T1000 (cell line): ENCODE measurements around the gene CRMP1.
"Not testable (repeated sequence)": the region's sequence is repeated elsewhere in the genome, so short reads cannot be mapped to it uniquely, and the experiment has no call there.

Experiments used
- DNase-seq: peaks from one replicate; lab custom pipeline; 2025; ENCODE audit warnings: mixed read lengths; lab: John Stamatoyannopoulos, UW

The CRMP1 gene

DNA sequence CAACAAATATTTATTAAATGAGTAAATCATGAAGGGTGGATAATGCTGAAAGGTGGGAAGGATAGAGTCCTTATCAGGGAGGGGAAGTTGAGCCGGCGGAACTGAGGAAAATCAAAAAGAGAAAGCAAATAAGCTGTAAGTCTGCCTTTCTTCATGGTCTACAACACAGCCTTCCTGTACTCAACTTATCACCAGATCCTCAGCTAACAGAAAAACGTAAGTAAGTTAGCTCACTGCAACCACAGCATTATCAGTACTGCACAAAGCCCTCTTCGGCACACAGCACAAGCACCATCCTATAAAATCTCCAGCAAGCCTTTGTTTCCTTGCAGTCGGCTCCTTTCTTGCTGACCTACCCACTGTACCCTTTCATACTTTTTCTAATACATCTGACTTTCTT, 70.3 kb downstream of the CRMP1 start:
- DNase-seq: no peak

DNA sequence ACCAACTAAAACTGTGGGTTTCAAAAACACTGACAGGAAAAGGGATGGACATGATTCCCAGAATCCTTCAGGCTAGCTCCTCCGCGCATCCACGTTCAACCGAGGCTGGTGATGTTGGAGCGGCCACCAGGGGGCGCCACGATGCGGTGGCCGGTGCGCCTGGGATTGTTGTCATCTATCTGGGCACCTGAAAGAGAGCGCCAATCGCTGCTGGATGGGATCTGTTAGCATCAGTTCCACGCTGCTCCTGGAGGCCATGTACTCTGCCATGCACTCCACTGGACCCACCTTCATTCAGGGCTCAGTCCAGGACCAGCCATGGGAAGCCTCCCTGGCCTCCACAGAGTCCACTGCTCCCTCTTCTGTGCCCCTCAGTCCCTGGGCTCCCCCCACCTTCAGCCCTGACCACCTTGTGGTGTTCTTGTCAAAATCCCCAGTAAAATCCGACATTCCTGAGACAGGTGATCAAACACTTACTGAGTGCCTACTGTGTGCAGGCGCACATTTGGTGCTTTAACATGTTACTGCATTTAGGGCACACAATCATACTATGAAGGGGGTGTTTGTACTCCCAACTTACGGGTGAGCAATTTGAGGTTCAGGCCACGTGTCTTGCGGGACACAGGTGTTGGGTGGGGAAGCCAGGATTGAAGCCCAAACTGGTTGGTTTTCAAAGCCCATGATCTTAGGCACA, 71.1 kb downstream of the CRMP1 start:
- no peak for DNase-seq

DNA sequence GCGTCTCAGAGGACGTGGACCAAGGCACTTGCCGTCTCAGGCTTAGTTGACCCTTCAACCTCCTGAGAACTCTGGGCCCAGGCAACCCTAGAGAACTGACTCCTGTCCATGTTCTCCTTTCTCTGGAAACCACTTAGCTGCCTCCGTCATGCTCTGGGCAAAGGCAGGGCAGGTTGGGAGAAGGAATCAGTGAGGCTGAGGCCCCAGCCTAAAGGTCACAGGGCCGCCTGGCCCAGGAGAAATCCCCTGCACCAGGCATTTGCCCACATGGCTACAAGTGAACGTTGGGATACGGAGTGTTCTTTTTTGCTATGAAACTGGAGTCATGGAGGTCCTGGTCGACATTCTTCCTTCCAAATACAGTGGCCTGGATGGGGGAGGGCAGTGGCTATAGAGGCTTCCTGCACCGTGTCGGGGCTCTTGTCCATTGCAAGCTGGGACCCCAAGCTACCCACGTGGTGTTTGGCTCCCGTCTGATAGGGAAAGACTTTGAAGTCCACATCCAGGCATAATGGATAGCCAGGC, 76.0 kb downstream of the CRMP1 start:
- DNase-seq: no peak

DNA sequence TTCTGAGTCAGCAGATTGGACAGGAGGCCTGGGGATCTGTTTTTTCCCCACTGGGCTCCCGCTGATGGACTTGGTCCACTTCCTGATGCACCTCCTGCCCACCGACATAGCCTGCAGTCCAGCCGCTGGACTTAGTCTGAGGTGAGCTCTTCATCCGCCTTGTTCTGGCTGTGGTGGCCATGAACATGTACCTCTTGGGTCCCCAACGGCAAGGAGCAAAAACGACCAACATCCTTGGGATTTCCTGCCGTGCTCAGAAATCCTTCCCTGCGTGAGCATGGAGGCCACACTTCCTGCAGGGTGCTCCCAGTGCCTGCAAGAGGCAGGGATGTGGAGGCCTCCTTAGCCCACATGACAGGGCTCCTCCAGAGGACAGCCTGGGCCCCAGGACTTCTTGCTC, 76.8 kb downstream of the CRMP1 start:
- no peak for DNase-seq

DNA sequence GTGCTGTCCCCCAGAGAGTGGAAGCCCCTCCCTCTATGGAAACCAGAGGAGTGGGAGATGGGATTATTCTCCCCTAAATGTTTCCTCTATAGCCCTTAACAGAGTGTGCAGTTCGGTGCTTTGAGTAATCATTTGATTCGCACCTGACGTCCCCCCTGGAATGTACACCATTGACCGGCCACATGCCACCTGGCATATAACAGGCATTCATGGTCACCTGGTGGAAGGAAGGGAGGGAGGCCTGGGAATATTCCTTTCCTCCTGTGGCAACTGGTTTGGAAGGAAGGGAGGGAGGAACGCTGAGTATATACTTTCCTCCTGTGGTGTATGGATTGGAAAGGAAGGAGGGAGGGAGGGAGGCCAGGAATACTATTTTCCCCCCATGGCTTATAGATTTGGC, 77.2 kb downstream of the CRMP1 start:
- no peak for DNase-seq

DNA sequence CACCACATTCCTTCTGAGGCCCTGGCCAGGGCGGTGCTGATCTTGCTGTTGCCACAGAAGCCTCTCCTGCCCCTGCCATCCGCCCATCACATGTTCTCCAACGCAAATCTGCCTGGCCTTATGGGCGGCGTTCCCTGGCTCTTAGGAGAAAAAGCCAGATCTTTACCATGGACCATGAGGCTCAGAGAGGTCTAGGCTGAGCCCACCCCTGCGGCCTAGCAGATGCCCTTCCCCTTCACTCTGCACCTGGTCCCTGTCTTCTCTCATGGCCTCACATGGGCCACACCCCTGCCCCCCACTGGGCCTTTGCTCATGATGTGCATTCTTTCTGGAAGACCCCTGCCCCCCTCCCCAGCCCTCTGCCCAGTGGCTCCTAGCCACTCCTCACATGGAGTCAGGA, 78.5 kb downstream of the CRMP1 start:
- no peak for DNase-seq

DNA sequence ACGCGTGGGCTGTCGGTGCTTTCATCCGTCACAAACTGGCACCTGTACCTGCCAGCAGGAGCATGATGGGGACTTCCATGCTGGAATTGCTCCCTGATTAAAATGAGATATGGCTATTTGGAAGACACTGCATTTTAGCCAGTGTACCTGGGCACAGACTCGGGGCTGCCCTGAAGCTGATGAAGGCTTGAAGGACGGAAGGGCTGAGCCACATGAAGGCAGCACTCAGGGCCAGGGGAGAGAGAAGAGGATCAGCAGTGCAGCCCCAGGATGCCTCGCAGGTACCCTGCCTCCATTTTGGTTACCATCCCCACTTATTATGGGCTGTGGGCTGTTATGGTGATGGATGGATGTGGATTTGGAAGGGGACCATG, 79.0 kb downstream of the CRMP1 start:
- DNase-seq: no peak

DNA sequence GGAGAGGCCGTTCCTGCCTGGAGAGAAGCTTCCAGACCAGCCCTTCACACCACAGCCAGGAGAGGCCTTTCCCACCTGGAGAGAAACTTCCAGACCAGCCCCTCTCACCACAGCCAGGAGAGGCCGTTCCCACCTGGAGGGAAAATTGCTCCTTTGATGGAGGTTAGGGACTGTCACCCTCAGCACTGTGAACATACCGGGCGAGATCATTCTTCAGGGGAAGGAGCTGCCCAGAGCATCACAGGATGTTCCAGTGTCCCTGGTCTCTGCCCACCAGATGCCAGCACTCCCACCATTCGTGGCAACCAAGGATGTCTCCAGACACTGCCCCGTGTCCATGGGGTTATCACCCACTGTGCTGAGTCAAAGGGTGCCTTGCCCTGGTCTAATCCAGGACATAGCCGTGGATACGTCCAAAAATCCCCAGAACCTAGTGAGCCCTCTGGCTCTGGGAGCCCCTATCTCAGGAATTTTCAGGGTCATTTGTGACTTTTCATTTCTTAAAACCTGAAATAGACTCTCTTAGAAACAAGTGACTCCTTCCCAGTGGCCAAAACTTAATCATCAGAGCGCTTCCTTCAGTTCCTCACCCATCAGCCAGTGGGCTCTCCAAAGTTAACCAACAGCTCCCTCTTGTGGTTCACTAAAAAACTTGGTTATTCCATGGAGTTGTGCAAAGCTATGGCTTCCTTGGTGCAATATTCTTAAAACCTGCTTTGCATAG, 80.2 kb downstream of the CRMP1 start:
- no peak for DNase-seq

DNA sequence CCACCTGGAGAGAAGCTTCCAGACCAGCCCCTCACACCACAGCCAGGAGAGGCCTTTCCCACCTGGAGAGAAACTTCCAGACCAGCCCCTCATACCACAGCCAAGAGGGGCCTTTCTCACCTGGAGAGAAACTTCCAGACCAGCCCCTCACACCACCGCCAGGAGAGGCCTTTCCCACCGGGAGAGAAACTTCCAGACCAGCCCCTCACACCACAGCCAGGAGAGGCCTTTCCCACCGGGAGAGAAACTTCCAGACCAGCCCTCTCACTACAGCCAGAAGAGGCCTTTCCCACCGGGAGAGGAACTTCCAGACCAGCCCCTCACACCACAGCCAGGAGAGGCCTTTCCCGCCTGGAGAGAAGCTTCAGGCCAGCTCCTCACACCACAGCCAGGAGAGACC, 80.8 kb downstream of the CRMP1 start:
- not testable (repeated sequence) for DNase-seq

DNA sequence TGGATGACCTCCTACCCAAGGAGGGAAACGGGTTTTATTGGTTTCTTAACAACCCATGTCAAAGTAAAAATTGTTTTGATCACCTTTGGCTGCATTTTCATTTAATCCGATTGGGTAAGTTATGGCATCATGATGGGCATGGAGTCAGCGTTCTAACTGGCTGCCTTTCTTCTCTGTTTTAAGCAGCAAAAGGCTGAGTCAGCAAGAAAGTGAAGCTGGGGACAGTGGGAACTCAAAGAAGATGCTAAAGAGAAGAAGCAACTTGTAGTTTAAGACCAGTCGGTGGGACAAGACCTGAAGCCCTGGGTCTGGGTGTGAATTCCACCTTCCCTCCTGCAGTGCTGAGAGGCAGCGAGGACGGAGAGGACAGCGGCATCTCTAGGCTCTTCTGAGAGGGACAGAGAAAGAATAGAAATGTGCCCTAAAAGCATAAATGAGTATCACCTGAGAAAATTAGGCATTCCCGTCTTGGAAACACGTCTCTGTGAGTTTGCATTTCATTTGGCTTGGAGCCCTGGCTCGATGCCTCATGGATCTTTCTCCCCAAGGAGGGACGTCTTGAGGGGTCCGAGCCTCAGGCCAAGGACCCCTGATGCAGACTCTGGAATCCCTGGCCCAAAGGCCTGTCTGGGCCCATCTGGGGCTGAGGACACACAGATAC, 82.0 kb downstream of the CRMP1 start:
- DNase-seq: no peak

DNA sequence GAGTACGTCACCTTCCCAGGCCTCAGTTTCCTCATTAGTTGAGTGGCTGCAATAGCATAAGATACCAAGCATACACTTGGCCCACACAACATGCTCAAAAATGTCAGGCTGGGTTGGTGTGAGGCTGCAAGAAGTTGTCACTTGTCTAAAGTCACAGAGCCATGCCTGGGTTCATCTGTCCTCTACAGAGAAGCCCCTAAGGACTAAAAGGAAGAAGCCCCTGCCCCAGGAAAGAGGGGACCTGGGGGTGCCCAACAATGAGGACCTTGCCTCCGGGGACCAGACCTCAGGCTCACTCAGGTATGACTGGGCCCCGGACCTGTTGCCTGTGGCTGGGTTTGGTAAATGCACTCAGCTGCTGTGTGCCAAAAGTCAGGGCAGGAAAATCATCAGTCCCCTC, 82.7 kb downstream of the CRMP1 start:
- no peak for DNase-seq

DNA sequence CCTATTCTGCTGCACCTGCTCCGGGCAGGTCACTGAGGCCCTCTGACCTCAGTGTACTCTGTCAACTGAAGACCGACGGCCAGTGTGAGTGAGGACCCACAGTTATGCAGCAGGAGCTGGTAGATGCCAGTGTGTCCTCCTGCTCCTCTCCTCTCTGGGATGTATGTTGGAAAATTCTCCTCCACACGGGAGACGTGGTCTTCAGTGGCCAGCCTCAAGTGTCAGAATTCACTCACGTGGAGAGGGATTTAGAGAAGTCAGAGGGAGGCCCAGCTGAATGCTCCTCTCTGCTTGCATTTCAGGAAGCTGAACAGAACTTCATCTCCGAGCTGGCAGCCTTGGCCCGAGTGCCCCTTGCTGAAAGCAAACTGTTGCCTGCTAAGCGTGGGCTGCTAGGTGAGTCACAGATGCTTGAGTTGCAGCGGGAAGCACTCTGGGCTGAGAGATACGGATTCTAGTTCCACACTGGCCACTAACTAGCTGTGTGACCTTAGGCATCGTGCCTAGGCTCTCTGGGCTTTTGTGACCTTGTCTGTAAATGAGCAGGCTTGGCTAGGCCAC, 83.6 kb downstream of the CRMP1 start:
- no peak for DNase-seq

DNA sequence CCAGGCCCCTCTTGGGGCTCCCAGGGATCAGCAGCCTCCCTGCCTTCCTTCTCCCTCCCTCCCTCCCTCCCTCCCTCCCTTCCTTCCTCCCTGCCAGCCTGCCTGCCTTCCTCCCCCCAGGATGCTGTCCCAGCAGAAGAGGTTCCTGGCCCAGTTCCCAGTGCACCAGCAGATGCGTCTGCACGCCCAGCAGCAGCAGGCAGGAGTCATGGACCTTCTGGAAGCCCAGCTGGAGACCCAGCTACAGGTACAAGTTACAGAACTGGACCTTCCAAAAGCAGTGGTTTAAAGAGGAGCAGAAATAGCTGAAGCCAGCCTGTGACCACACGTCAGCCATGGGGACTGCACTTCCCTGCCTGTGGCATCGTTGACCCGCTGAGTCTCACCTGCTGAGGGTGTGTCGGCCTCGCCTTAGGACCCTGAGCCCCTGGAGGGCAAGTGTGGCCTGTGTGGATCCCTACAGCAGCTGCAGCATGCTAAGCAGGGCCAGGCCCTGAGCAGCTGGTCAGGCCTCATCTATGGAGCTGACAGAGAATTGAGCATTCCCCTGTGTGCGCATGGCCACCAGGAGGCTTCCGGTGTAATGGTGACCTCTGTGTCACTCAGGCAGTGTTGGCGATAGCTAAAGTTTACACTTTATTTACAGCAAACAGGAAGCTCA, 84.7 kb downstream of the CRMP1 start:
- no peak for DNase-seq

DNA sequence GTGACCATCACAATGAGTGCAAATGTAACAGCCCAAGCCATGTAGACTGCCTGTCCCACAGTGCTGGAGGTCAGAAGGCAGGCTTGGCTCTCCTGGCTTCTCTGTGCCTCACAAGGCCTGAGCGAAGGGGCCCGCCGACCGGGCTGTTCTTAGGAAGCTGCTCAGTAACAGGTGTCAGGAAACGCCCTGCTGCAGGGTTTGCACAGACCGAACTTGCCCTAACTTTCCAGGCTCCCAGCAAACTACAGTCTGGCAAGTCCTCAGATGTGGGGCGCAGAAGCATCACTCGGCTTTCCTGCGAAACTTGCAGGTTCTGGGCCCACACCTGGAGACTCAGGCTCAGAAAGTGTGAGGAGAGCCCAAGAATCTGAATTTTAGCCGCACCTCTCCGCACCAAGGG, 87.6 kb downstream of the CRMP1 start:
- DNase-seq: no peak

DNA sequence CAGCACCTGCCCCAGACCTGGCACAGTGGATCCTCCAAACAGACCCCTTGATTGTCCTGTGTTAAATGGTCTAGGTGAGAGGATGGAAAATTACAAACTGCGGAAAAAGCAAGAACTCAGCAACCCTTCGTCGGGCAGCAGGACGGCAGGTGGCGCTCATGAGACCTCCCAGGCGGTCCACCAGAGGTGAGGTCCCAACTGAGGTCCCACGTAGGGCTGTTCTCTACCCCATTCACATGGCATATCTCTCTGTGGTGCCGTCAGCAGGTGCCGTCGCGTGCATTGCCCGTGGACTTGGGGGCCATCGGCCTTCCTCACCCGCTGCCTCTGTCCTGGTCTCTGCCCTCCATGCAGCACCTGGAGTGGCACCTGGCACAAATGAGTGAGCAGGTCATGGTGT, 88.2 kb downstream of the CRMP1 start:
- DNase-seq: no peak

DNA sequence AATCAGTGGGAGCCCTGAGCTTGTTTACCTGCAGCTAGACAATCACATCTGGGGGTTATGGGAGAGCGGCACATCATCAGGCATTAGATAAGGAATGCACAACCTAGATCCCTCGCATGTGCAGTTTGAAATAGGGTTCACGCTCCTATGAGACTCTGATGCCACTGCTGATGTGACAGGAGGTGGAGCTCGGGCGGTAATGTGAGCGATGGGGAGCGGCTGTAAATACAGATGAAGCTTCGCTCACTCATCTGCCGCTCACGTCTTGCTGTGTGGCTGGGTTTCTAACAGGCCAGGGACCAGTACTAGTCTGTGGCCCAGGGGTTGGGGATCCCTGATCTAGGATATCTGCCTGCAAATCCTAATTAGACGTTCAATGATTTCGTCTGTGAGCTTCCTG, 90.3 kb downstream of the CRMP1 start:
- DNase-seq: no peak

DNA sequence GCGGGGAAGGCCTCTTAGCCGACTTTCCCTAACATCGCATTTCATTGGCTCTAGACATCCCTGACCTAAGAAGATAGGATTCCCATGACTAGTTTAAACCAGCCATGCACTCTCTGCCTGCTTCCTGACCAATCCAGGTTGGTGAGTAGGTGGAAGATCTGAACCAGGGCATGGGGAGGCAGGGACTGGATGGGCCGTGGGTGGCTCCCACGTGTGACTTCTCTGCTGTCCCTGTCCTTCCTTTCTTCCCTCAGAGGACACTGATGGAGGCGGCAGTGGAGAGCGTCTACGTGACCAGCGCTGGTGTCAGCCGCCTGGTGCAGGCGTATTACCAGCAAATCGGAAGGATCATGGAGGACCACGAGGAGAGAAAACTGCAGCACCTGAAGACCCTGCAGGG, 91.2 kb downstream of the CRMP1 start:
- no peak for DNase-seq

DNA sequence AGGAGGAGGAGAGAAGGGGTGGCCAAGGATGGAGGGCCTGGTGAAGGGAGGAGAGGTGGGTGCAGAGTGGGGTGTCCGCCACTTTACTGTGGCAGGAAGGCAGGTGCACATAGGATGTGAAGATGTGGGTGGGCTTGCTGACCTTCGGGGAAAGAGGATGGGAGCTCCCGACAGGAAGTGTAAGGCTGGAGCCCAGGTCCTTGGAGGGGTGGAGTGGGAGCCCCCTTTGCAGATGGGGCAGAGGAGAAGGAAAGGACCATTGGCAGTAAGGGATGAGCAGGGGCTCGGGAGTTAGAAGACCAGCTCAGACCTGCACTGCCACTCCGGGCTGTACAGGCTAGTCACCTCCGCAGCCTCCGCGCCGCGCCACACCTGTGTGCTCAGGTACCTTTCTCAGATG, 92.4 kb downstream of the CRMP1 start:
- DNase-seq: no peak

DNA sequence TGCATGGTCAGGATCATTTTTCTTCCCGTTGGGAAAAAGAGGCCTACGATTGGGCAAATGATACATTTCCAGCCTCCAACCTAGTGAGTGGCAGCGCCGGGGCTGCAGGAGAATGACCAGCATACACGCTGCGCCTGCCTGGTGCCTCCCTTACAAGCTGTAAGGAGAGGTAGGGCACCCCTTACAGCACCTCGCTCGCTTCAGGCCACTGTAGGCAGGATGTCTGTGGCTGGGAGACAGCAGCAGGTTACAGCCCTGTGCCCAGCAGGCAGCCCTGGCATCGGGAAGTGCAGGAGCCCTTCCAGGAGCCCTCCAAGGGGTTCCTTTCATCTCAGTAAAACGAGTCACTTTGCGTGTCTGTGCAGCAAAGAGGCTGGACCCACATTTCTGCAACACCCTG, 93.5 kb downstream of the CRMP1 start:
- no peak for DNase-seq

DNA sequence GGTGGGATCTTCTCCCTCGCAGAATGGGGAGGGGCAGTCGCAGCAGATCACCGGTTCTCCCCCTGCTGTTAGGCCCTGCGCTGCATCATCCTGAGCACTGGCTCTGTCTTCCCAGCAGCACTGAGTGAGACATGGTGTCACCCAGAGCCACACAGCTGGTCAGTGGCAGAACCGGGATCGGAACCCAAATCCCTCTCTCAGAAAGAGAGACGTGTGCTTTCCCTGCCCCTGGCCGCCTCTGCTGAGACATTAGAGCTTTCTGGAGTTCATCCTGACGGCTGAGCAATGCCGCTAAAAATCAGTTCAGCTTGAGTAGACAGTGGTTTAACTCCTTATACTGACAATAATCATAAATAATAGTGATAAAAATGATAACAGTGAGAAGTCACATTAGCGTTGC, 93.9 kb downstream of the CRMP1 start:
- no peak for DNase-seq

DNA sequence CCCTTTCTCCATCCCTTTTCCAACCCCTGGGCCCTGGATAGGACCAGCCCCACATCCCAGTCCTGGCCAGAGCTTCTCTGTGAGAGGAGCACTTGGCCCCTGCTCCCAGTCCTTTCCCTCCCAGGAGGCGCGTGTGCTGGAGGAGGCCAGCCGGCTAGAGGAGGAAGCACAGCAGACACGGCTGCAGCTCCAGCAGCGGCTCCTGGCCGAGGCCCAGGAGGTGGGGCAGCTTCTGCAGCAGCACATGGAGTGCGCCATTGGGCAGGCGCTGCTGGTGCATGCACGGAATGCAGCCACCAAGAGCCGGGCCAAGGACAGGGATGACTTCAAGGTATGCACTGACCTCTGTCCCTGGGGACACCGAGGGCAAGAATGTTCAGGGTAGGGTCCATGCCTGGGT, 94.4 kb downstream of the CRMP1 start:
- DNase-seq: no peak

DNA sequence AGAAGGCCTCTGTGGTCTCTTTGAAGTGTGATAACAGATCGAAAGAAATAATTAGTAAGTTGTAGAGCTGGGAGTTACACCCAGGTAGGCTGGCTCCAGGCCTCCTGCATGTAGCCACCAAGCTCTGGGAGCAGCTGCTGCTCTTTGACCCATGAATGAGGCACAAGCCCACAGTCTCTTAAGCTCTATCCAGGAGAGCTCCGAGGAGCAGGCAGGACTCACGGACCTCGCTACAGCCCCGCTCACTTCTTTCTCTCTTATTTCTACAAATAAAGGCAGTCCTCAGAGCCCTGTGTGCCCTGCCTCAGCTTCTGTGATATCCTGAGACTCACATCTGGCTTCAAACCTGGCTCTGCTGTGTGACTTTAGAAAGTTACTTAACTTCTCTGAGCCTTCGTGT, 95.0 kb downstream of the CRMP1 start:
- DNase-seq: no peak
